Common myeloid progenitor, CD34-positive (primary cell): Measurements from ENCODE around the gene OPCML.

Experiments used
- CTCF ChIA-PET: fragments of 350-600 bp; sonication (Branson Sonifier 250); formaldehyde crosslinking; loops from one replicate; lab custom pipeline; 2021; ENCODE audit warnings: antibody characterized with exemption; lab: Charles Lee
- POLR2A ChIA-PET: fragments of 350-600 bp; sonication (Branson Sonifier 250); formaldehyde crosslinking; loops from one replicate; lab custom pipeline; 2021; ENCODE audit warnings: antibody characterized with exemption; lab: Charles Lee
- DNase-seq, 3 donors: peaks; one replicate each; pipeline versions ENCODE4 v3.0.0 to v3.0.0-alpha.2; 2013
- H3K27ac ChIP-seq, 2 experiments: 1 replicate in 1 of 2; 2 replicates in 1 of 2; pipeline ENCODE4 v1.7.0; 2013; ENCODE audit warnings: inconsistent platforms in 2 of 2, low read length in 2 of 2, mild to moderate bottlenecking in 2 of 2, low read depth in 1 of 2, moderate library complexity in 1 of 2; ENCODE audit not compliant: severe bottlenecking in 2 of 2, insufficient read depth in 1 of 2, poor library complexity in 1 of 2
- H3K27me3 ChIP-seq, 5 experiments: replicated peaks in 2 of 5; 1 replicate in 3 of 5; 2 replicates in 2 of 5; pipeline versions ENCODE4 v1.6.1 to v1.7.0; 2013; ENCODE audit warnings: low read length in 4 of 5, mild to moderate bottlenecking in 2 of 5, moderate library complexity in 2 of 5, inconsistent platforms in 1 of 5; ENCODE audit not compliant: insufficient read depth in 5 of 5, control insufficient read depth in 4 of 5
- H3K36me3 ChIP-seq, 4 experiments: 1 replicate in 2 of 4; 2 replicates in 2 of 4; pipeline versions ENCODE4 v1.6.1 to v1.7.0; 2013; ENCODE audit warnings: low read length in 3 of 4, control low read depth in 1 of 4, mild to moderate bottlenecking in 1 of 4; ENCODE audit not compliant: control insufficient read depth in 4 of 4, insufficient read depth in 4 of 4
- H3K4me1 ChIP-seq, 4 experiments: 1 replicate in 3 of 4; 2 replicates in 1 of 4; pipeline versions ENCODE4 v1.6.1 to v1.7.1; 2013; ENCODE audit warnings: low read length in 3 of 4, mild to moderate bottlenecking in 3 of 4, control low read depth in 1 of 4, inconsistent platforms in 1 of 4, moderate library complexity in 1 of 4; ENCODE audit not compliant: control insufficient read depth in 4 of 4, insufficient read depth in 4 of 4; ENCODE audit errors: control extremely low read depth in 1 of 4
- H3K4me3 ChIP-seq, 7 experiments: 1 replicate in 4 of 7; 2 replicates in 3 of 7; pipeline versions ENCODE4 v1.5.1 to v1.7.0; 2013; ENCODE audit warnings: mild to moderate bottlenecking in 7 of 7, low read length in 6 of 7, moderate library complexity in 6 of 7, inconsistent platforms in 2 of 7, low read depth in 2 of 7, control low read depth in 1 of 7; ENCODE audit not compliant: insufficient read depth in 4 of 7, control insufficient read depth in 1 of 7; ENCODE audit errors: extremely low read depth in 1 of 7
- H3K9me3 ChIP-seq, 5 experiments: 1 replicate in 4 of 5; 2 replicates in 1 of 5; pipeline versions ENCODE4 v1.6.1 to v1.7.1; 2013; ENCODE audit warnings: low read length in 4 of 5, mild to moderate bottlenecking in 2 of 5, inconsistent platforms in 1 of 5, low read depth in 1 of 5, moderate library complexity in 1 of 5; ENCODE audit not compliant: control insufficient read depth in 4 of 5, insufficient read depth in 2 of 5; ENCODE audit errors: control extremely low read depth in 1 of 5
- whole genome bisulfite sequencing: methylation state at CpG from one replicate; pipeline ENCODE4 v1.1.5; 2013; ENCODE audit not compliant: insufficient coverage; 5-methylcytosine and 5-hydroxymethylcytosine counted together

The OPCML gene

DNA sequence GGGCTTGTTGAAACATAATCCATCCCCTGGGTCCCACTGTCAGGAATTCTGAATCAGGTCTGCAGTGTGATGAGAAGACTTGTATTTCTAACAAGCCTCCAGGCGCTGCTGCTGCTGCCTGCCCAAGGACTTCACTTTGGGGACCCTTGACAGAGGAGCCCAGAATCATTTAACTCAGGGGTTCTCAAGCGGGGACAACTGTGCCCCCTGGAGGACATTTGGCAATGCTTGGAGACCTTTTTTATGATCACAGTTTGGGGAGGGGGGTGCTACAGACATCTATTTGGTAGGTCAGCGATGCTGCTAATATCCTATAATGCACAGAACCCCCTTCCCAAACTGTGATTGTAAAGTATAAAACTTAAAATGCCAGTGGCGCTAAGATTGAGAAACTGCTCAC is 312.8 kb downstream of the OPCML start:
- CTCF ChIA-PET = interaction anchor here (1.0 kb wide), 1 partner anchor 33 kb away, joined by 3 read pairs; no protein-coding TSS in a partner anchor
- Histone ChIP-seq H3K36me3 (no peaks in the 10 kb centered on the region), H3K4me3 (no peak overlapping the region), H3K4me1 (no peaks in the 10 kb centered on the region), H3K9me3 (no peaks in the 10 kb centered on the region), H3K27me3 (peaks cover 0 to 23% (median 0%) of the 10 kb centered on the region in 5 experiments), H3K27ac (no peak overlapping the region)
- POLR2A ChIA-PET = no interaction called here
- 89% methylated on average over 3 of the region's 4 CpGs for WGBS
- DNase-seq = peak; percentile 14 to 39 (median 15)

DNA sequence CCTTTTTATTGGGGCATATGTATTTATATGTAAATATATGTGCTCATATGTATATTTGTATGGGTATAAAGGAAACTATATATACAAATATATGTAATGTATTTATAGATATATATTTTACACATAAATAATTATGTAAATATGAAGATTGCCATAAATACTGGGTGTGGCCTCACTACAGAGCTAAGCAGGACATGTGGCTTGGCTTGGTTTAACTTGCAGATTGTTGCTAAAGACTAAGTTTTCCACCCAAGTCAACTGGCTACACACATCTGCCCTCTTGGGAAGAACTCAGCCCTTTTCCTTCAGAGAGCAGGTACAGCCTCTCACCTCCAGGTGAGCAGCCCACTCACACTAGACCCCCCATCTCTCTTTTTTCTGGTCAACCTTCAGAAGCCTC is 315.5 kb downstream of the OPCML start:
- Histone ChIP-seq H3K4me3 (no peak overlapping the region), H3K36me3 (no peaks in the 10 kb centered on the region), H3K9me3 (no peaks in the 10 kb centered on the region), H3K27ac (no peak overlapping the region), H3K27me3 (peaks cover 0 to 17% (median 0%) of the 10 kb centered on the region in 5 experiments), H3K4me1 (no peaks in the 10 kb centered on the region)
- no peak for DNase-seq
- ChIA-PET CTCF (no interaction called here), POLR2A (no interaction called here)

DNA sequence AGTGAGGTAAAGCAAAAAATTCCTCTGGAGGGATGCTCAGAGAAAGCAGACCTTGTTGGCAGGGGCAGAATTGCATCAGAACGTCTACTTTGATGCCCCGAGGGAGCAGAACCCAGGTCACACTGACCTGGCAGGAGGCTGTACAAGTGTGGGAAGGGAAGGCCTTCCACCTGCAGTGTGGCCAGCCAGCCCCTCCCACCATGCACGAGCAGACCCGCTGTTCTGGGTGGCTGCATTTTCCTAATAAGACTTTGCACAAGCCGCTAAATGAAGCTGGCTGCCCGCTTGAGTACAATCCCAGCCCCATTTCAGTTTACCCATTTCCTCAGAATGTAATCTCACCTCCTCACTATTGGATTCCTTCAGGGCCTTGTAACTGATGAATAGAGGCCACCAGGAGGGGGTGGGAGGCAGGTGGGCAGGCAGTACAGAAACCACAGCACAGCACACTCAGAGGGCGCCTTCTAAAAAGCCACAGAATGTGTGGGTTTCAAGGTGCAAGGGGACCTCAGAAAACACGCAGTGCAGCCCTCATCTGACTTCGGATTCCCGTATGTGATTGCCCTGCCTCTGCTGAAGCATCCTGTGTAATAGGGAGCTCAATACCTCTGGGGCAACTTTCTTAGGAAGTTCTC is 316.6 kb downstream of the OPCML start:
- Histone ChIP-seq H3K4me1 (no peaks in the 10 kb centered on the region), H3K9me3 (no peaks in the 10 kb centered on the region), H3K27me3 (peaks cover 0 to 17% (median 0%) of the 10 kb centered on the region in 5 experiments), H3K27ac (no peak overlapping the region), H3K36me3 (no peaks in the 10 kb centered on the region), H3K4me3 (no peak overlapping the region)
- ChIA-PET CTCF (no interaction called here), POLR2A (no interaction called here)
- no peak for DNase-seq
- WGBS = 87% methylated on average over 10 of the region's 10 CpGs

DNA sequence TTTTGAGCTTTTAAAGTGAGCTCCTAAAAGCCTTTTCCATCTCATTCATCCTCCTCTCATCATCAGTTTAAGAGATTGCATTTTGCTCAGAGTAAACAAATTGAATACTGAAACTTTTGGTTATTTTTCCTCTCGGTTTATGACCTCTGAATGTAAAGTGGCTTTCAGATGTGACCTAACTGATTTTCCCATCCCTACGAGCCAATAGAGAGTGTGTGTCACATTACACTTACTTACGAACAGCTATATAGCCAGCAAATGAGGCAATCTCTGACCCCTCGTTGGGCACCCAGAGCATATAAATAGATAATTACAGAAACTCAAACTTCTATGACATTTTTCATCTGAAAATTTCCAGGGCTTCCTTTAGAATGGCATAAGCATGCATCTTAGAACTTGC is 317.7 kb downstream of the OPCML start:
- H3K4me1 ChIP-seq = no peaks in the 10 kb centered on the region
- no peak overlapping the region for H3K27ac ChIP-seq
- ChIA-PET CTCF (interaction anchor here (1.2 kb wide), 1 partner anchor 9 kb away, joined by 4 read pairs; no protein-coding TSS in a partner anchor), POLR2A (no interaction called here)
- H3K4me3 ChIP-seq = no peak overlapping the region
- WGBS = 96% methylated on average over 4 of the region's 4 CpGs
- H3K27me3 ChIP-seq = peaks cover 0 to 19% (median 0%) of the 10 kb centered on the region in 5 experiments
- no peaks in the 10 kb centered on the region for H3K36me3 ChIP-seq
- no peaks in the 10 kb centered on the region for H3K9me3 ChIP-seq
- DNase-seq = no peak

DNA sequence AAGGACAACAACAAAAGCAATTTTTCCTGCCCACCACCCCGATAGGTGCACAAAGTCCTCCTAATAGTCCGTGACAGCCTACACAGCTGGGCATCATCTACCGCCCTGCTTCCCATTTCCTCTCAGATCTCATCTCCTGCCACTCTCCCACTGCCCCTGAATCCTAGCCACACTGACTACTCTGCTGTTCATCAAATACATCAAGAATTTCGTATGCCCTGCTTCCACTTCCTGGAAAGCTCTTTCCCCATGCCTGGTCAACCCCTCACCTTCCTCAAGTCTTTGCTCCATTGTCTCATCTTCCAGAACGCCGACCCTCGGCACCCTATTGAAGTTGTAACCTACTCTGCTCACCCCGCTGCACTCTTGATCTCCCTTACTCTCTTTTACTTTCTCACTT is 320.1 kb downstream of the OPCML start:
- H3K36me3 ChIP-seq = no peaks in the 10 kb centered on the region
- no peak for DNase-seq
- WGBS = 87% methylated on average over 8 of the region's 8 CpGs
- no peaks in the 10 kb centered on the region for H3K9me3 ChIP-seq
- no peak overlapping the region for H3K4me3 ChIP-seq
- ChIA-PET CTCF (no interaction called here), POLR2A (no interaction called here)
- H3K27me3 ChIP-seq = peaks cover 0 to 27% (median 0%) of the 10 kb centered on the region in 5 experiments
- H3K4me1 ChIP-seq = no peaks in the 10 kb centered on the region
- H3K27ac ChIP-seq = no peak overlapping the region

DNA sequence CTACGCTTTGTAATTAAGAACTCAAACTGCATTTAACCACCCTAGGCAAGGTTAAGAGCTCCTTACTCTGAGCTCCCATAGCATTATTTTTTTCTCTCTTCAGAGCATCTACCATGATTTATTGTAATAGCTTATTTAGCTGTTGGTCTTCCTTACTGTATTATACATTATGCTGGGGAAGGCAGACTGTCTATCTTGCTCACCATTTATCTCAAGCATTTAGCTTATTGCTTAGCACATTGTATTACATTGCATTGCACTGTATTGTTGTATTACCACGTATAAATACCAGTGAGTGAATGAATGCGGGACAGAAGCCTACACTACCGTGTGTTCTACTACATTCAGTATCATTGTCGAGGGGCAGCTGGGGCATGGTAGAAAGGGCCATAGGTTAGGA is 324.3 kb downstream of the OPCML start:
- H3K9me3 ChIP-seq = no peaks in the 10 kb centered on the region
- ChIA-PET POLR2A (no interaction called here), CTCF (no interaction called here)
- peaks cover 0 to 22% (median 0%) of the 10 kb centered on the region in 5 experiments for H3K27me3 ChIP-seq
- no peaks in the 10 kb centered on the region for H3K36me3 ChIP-seq
- WGBS = 98% methylated on average over 5 of the region's 5 CpGs
- no peak for DNase-seq
- no peak overlapping the region for H3K4me3 ChIP-seq
- no peak overlapping the region for H3K27ac ChIP-seq
- H3K4me1 ChIP-seq = no peaks in the 10 kb centered on the region

DNA sequence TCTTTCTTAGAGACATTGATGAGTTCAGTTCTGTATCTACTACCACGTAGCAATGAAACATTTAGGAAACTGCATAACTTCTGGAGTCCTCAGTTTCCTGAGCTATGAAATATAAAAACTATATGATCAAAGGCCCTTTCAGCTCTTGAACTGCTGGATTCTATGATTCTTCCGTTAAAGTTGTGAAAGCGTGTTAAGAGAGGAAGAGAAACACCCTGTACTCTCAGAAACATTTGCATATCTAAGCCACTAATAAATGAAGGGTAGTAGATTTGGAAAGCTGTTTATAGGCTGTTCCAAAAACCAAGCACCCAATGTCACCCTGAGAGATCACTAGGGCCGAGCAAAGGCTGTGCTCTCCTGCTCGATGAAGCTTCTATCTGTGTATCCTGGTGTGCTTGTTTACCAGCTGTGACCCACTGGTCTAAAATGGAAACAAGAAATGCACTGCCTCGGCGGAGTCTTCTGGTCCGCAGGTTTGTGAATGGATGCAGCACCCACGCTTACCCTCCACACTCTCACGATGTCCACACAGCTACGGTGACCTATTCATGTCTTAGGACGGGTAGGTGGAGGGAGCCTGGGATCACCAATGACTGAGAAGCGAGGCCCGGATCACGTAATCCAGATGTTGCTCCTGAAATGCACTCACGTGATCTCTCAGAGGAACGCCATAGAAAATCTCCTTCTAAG is 325.8 kb downstream of the OPCML start:
- CTCF ChIA-PET = interaction anchor here (1.6 kb wide), 1 partner anchor 19 kb away, joined by 3 read pairs; no protein-coding TSS in a partner anchor
- WGBS = 96% methylated on average over 10 of the region's 17 CpGs
- no peak overlapping the region for H3K4me3 ChIP-seq
- DNase-seq = no peak
- POLR2A ChIA-PET = no interaction called here
- H3K27ac ChIP-seq = no peak overlapping the region
- no peaks in the 10 kb centered on the region for H3K36me3 ChIP-seq
- no peaks in the 10 kb centered on the region for H3K9me3 ChIP-seq
- no peaks in the 10 kb centered on the region for H3K4me1 ChIP-seq
- H3K27me3 ChIP-seq = peaks cover 0 to 13% (median 0%) of the 10 kb centered on the region in 5 experiments
